ENCODE data around the gene WIPI1.

GRCh38 chr17:68378268-68379176 lies 78.8 kb downstream of the WIPI1 start:
- peak; percentile 86 for TF ChIP-seq EP300 (IDR thresholded peaks at IDR 0.05)
- no peak for TF ChIP-seq CTCF (IDR thresholded peaks at IDR 0.05)
- no peak for TF ChIP-seq POLR2A (IDR thresholded peaks at IDR 0.05; ENCODE audit: low read depth)
- TF ChIP-seq POLR2AphosphoS5 (IDR thresholded peaks at IDR 0.05): peak; percentile 86 to 96
